ENCODE measurements around the gene MPV17. TPM values are rescaled to one million over a fixed set of nuclear protein-coding genes. Genes with fewer than 3 reads are reported as not detected.
A peak's percentile ranks its signal among the peaks of the same experiment; 100 is the strongest.

Gene MPV17
- total RNA-seq, 2 donors from 2014 or later, result 46.6 to 59.6 TPM

GRCh38 chr2:27263287-27264252 is 59.3 kb downstream of the MPV17 start:
- H3K4me1 ChIP-seq (ENCODE audit: control insufficient read depth, insufficient read depth, low read length), result no peaks in the 10 kb centered on the region
- Mint-ChIP-seq H3K4me1 (peaks cover 14% of the 10 kb centered on the region), H3K27ac (no peak overlapping the region), H3K4me3 (peak overlapping the region; percentile 55), H3K9me3 (no peaks in the 10 kb centered on the region), H3K36me3 (ENCODE audit: low read depth) (no peaks in the 10 kb centered on the region), H3K27me3 (ENCODE audit: insufficient read depth) (peaks cover 38% of the 10 kb centered on the region)
- H3K9me3 ChIP-seq (ENCODE audit: control insufficient read depth, low read length), result no peaks in the 10 kb centered on the region
- no peak overlapping the region for H3K9ac ChIP-seq (ENCODE audit: extremely low read depth, low read length, poor library complexity, severe bottlenecking)
- peak overlapping the region; percentile 78 for H3K4me3 ChIP-seq (ENCODE audit: low read length)
- DNase-seq, result peak; percentile 65
- no peak overlapping the region for H3K27ac ChIP-seq (ENCODE audit: low read depth, low read length)
- H3K36me3 ChIP-seq (ENCODE audit: control insufficient read depth, insufficient read depth, low read length), result no peaks in the 10 kb centered on the region
- peaks cover 88% of the 10 kb centered on the region for H3K27me3 ChIP-seq (ENCODE audit: control insufficient read depth, insufficient read depth, low read length, poor library complexity, severe bottlenecking)
- TF ChIP-seq, protein P1, sequence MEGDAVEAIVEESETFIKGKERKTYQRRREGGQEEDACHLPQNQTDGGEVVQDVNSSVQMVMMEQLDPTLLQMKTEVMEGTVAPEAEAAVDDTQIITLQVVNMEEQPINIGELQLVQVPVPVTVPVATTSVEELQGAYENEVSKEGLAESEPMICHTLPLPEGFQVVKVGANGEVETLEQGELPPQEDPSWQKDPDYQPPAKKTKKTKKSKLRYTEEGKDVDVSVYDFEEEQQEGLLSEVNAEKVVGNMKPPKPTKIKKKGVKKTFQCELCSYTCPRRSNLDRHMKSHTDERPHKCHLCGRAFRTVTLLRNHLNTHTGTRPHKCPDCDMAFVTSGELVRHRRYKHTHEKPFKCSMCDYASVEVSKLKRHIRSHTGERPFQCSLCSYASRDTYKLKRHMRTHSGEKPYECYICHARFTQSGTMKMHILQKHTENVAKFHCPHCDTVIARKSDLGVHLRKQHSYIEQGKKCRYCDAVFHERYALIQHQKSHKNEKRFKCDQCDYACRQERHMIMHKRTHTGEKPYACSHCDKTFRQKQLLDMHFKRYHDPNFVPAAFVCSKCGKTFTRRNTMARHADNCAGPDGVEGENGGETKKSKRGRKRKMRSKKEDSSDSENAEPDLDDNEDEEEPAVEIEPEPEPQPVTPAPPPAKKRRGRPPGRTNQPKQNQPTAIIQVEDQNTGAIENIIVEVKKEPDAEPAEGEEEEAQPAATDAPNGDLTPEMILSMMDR (conservative IDR thresholded peaks at IDR 0.05), result no peak
- WGBS, 2 experiments (ENCODE audit: insufficient coverage in 1 of 2, insufficient read length in 1 of 2), result 2 to 3% methylated on average over 17 to 46 of the region's 46 CpGs

DNA sequence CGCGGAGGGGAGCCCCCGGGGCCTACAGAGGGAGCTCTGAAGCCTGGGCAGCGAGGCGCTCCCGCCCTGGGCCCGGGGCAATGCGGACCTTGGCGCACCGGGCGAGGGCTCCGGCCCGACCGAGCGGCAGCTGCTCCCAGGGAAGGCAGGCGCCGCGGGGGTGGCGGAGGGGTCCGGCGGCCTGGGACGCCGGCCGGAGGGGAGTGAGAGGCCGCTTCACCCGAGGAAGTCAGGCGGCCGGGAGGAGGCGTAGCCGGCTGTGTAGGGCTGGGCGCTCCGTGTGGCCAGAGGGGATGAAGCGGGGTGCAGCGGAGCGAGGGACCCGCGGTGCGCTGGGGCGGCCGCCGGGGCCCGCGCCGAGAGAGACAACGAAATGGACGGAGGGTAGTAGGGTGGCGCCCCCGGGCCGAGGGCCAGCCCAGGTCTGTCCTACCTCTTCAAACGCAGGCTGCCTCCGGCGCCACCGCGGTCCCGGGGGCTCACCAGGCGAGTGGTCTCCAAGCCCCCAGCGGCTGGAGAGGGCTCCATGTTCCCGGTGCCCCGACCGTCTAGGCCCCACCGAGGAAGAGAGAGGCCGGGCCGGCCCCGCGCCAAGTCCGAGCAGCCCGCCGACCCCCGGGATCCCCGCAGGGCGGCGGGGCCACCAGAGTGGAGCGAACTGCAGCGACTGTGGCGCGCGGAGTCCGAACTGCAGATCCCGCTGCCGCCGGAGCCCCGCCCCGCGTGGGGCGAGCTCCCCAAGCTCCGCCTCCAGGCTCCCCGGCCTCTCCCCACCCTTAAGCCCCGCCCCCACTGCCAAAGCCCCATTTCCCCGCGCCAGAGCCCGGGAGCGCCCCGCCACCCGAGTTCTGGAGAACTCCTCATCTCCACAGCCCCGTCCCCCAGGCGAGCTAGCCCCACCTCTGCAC is 60.3 kb downstream of the MPV17 start, which contains the start of gene SLC30A3:
Gene SLC30A3 (minus strand): TSS at position 669 of the 908 bp plus-strand sequence. CDS start 141 bp downstream, at position 528.
- H3K9ac ChIP-seq (ENCODE audit: extremely low read depth, low read length, poor library complexity, severe bottlenecking), result no peak within 1 kb of the TSS
- H3K27ac ChIP-seq (ENCODE audit: low read depth, low read length), result no peak within 1 kb of the TSS
- H3K27ac Mint-ChIP-seq, result no peak within 1 kb of the TSS

GRCh38 chr2:27261926-27262298 is 61.0 kb downstream of the MPV17 start:
- H3K4me3 ChIP-seq (ENCODE audit: low read length), result no peak overlapping the region
- TF ChIP-seq, protein P1 (conservative IDR thresholded peaks at IDR 0.05), result no peak
- 6 to 8% methylated on average over 8 to 40 of the region's 40 CpGs for WGBS, 2 experiments (ENCODE audit: insufficient coverage in 1 of 2, insufficient read length in 1 of 2)
- H3K27ac Mint-ChIP-seq, result no peak overlapping the region
- H3K4me1 ChIP-seq (ENCODE audit: control insufficient read depth, insufficient read depth, low read length), result peaks cover 3% of the 10 kb centered on the region
- peak overlapping the region; percentile 40 for H3K4me3 Mint-ChIP-seq
- H3K9me3 Mint-ChIP-seq, result no peaks in the 10 kb centered on the region
- no peaks in the 10 kb centered on the region for H3K36me3 ChIP-seq (ENCODE audit: control insufficient read depth, insufficient read depth, low read length)
- peaks cover 45% of the 10 kb centered on the region for H3K27me3 Mint-ChIP-seq (ENCODE audit: insufficient read depth)
- no peak overlapping the region for H3K27ac ChIP-seq (ENCODE audit: low read depth, low read length)
- H3K27me3 ChIP-seq (ENCODE audit: control insufficient read depth, insufficient read depth, low read length, poor library complexity, severe bottlenecking), result peaks cover 86% of the 10 kb centered on the region
- H3K4me1 Mint-ChIP-seq, result peaks cover 21% of the 10 kb centered on the region
- H3K36me3 Mint-ChIP-seq (ENCODE audit: low read depth), result no peaks in the 10 kb centered on the region
- no peaks in the 10 kb centered on the region for H3K9me3 ChIP-seq (ENCODE audit: control insufficient read depth, low read length)
- peak; percentile 58 for DNase-seq
- no peak overlapping the region for H3K9ac ChIP-seq (ENCODE audit: extremely low read depth, low read length, poor library complexity, severe bottlenecking)

More for the DNA sequence above, 60.3 kb downstream of the MPV17 start, which contains the start of gene SLC30A3:
- Mint-ChIP-seq H3K9me3 (no peaks in the 10 kb centered on the region), H3K27me3 (ENCODE audit: insufficient read depth) (peaks cover 43% of the 10 kb centered on the region), H3K36me3 (ENCODE audit: low read depth) (no peaks in the 10 kb centered on the region), H3K4me1 (peaks cover 16% of the 10 kb centered on the region), H3K4me3 (peak within 1 kb of the TSS; percentile 55)
- no peaks in the 10 kb centered on the region for H3K9me3 ChIP-seq (ENCODE audit: control insufficient read depth, low read length)
- H3K36me3 ChIP-seq (ENCODE audit: control insufficient read depth, insufficient read depth, low read length), result no peaks in the 10 kb centered on the region
- TF ChIP-seq, protein P1 (conservative IDR thresholded peaks at IDR 0.05), result peak; percentile 43
- DNase-seq, result peak; percentile 79
- peaks cover 88% of the 10 kb centered on the region for H3K27me3 ChIP-seq (ENCODE audit: control insufficient read depth, insufficient read depth, low read length, poor library complexity, severe bottlenecking)
- peak within 1 kb of the TSS; percentile 78 for H3K4me3 ChIP-seq (ENCODE audit: low read length)
- WGBS, 2 experiments (ENCODE audit: insufficient coverage in 1 of 2, insufficient read length in 1 of 2), result 1% methylated on average over 31 to 96 of the region's 96 CpGs
- peaks cover under 1% of the 10 kb centered on the region for H3K4me1 ChIP-seq (ENCODE audit: control insufficient read depth, insufficient read depth, low read length)

Data from endodermal cell (in vitro differentiated cells).